ENCODE results near the gene OR1J1. TPM values are rescaled to one million over a fixed set of nuclear protein-coding genes. Genes with fewer than 3 reads are reported as not detected.

Gene OR1J1
- total RNA-seq, 1 donor from 2014 or later = not detected

- H3K9me3 Mint-ChIP-seq (ENCODE audit: unreplicated experiment) = no peaks in the 10 kb centered on the region
- no peaks in the 10 kb centered on the region for H3K36me3 Mint-ChIP-seq (ENCODE audit: low read depth, unreplicated experiment)
- peaks cover 3% of the 10 kb centered on the region for H3K27me3 Mint-ChIP-seq (ENCODE audit: unreplicated experiment)
- TF ChIP-seq, protein P1, sequence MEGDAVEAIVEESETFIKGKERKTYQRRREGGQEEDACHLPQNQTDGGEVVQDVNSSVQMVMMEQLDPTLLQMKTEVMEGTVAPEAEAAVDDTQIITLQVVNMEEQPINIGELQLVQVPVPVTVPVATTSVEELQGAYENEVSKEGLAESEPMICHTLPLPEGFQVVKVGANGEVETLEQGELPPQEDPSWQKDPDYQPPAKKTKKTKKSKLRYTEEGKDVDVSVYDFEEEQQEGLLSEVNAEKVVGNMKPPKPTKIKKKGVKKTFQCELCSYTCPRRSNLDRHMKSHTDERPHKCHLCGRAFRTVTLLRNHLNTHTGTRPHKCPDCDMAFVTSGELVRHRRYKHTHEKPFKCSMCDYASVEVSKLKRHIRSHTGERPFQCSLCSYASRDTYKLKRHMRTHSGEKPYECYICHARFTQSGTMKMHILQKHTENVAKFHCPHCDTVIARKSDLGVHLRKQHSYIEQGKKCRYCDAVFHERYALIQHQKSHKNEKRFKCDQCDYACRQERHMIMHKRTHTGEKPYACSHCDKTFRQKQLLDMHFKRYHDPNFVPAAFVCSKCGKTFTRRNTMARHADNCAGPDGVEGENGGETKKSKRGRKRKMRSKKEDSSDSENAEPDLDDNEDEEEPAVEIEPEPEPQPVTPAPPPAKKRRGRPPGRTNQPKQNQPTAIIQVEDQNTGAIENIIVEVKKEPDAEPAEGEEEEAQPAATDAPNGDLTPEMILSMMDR (IDR thresholded peaks at IDR 0.05; ENCODE audit: unreplicated experiment) = no peak
- DNase-seq (ENCODE audit: low spot score) = no peak
- no peak overlapping the region for H3K27ac Mint-ChIP-seq (ENCODE audit: unreplicated experiment)
- H3K4me3 Mint-ChIP-seq (ENCODE audit: unreplicated experiment) = no peak overlapping the region
- no peaks in the 10 kb centered on the region for H3K4me1 Mint-ChIP-seq (ENCODE audit: unreplicated experiment)
Observed at GRCh38 chr9:122518226-122518625, 40.5 kb upstream of the OR1J1 start.

- TF ChIP-seq, protein P1 (IDR thresholded peaks at IDR 0.05; ENCODE audit: unreplicated experiment) = no peak
- H3K27ac Mint-ChIP-seq (ENCODE audit: unreplicated experiment) = no peak within 1 kb of the TSS
- H3K9me3 Mint-ChIP-seq (ENCODE audit: unreplicated experiment) = peaks cover 3% of the 10 kb centered on the region
- no peaks in the 10 kb centered on the region for H3K4me1 Mint-ChIP-seq (ENCODE audit: unreplicated experiment)
- no peaks in the 10 kb centered on the region for H3K36me3 Mint-ChIP-seq (ENCODE audit: low read depth, unreplicated experiment)
- H3K4me3 Mint-ChIP-seq (ENCODE audit: unreplicated experiment) = no peak within 1 kb of the TSS
- H3K27me3 Mint-ChIP-seq (ENCODE audit: unreplicated experiment) = peaks cover 1% of the 10 kb centered on the region
- DNase-seq (ENCODE audit: low spot score) = no peak
Observed at GRCh38 chr9:122510502-122510901, 32.8 kb upstream of the OR1J1 start, which contains the start of gene OR1J2. Gene OR1J2 (plus strand): TSS chr9:122510802. CDS start chr9:122510802, 0 bp downstream.

DNA sequence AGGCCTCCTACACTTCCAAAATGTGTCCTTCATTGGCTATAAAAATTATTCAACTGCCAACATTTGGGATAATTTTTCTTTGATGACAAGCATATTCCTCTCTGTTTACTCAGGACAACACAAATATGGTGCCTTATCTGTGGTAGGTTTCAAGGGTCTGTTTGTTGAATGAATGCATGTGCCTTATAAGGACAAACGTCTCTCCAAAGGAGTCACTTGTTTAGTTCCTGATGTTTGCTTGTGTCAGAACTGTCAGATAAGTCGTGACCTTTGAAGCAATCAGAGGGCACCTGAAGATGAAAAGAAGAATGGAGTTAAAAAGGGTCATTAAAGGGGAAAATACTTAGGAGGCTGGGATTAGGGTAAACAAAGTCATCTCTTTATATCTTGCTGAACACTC lies 29.2 kb upstream of the OR1J1 start:
- Mint-ChIP-seq H3K27ac (ENCODE audit: unreplicated experiment) (no peak overlapping the region), H3K4me1 (ENCODE audit: unreplicated experiment) (no peaks in the 10 kb centered on the region), H3K27me3 (ENCODE audit: unreplicated experiment) (peaks cover 1% of the 10 kb centered on the region), H3K4me3 (ENCODE audit: unreplicated experiment) (no peak overlapping the region), H3K9me3 (ENCODE audit: unreplicated experiment) (peaks cover 3% of the 10 kb centered on the region), H3K36me3 (ENCODE audit: low read depth, unreplicated experiment) (no peaks in the 10 kb centered on the region)
- no peak for DNase-seq (ENCODE audit: low spot score)
- TF ChIP-seq, protein P1 (IDR thresholded peaks at IDR 0.05; ENCODE audit: unreplicated experiment) = no peak

GRCh38 chr9:122498883-122499288 lies 21.2 kb upstream of the OR1J1 start:
- Mint-ChIP-seq H3K36me3 (ENCODE audit: low read depth, unreplicated experiment) (no peaks in the 10 kb centered on the region), H3K9me3 (ENCODE audit: unreplicated experiment) (peaks cover 9% of the 10 kb centered on the region), H3K4me3 (ENCODE audit: unreplicated experiment) (no peak overlapping the region), H3K4me1 (ENCODE audit: unreplicated experiment) (no peaks in the 10 kb centered on the region), H3K27me3 (ENCODE audit: unreplicated experiment) (peaks cover 2% of the 10 kb centered on the region), H3K27ac (ENCODE audit: unreplicated experiment) (no peak overlapping the region)
- TF ChIP-seq, protein P1 (IDR thresholded peaks at IDR 0.05; ENCODE audit: unreplicated experiment) = peak; percentile 55
- peak; percentile 23 for DNase-seq (ENCODE audit: low spot score)

DNA sequence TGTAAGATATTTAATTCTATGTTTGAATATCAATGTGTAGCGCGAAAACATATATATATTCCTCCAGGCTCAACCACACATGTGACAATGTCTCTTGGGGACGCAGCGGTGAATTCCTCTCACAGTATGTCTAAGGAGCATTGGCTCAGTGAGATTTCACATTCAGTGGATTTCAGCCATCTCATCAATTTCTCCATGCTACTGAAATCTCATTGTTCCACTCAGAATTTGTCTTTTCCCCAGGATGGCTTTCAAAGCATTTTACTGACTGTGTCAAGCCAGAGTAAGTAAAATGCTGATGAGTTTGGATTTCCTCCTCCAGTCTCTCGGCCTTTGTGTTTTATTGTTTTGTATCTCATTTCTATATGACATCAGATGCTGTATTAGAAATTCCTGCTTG lies 1.3 kb upstream of the OR1J1 start:
- no peak for DNase-seq (ENCODE audit: low spot score)
- no peaks in the 10 kb centered on the region for H3K4me1 Mint-ChIP-seq (ENCODE audit: unreplicated experiment)
- H3K27me3 Mint-ChIP-seq (ENCODE audit: unreplicated experiment) = peaks cover 1% of the 10 kb centered on the region
- H3K4me3 Mint-ChIP-seq (ENCODE audit: unreplicated experiment) = no peak overlapping the region
- TF ChIP-seq, protein P1 (IDR thresholded peaks at IDR 0.05; ENCODE audit: unreplicated experiment) = no peak
- no peaks in the 10 kb centered on the region for H3K9me3 Mint-ChIP-seq (ENCODE audit: unreplicated experiment)
- H3K36me3 Mint-ChIP-seq (ENCODE audit: low read depth, unreplicated experiment) = no peaks in the 10 kb centered on the region
- H3K27ac Mint-ChIP-seq (ENCODE audit: unreplicated experiment) = no peak overlapping the region

All from endothelial cell (in vitro differentiated cells).